OCI-LY1 (cell line): ENCODE measurements around the gene SLC30A3.
A peak's percentile ranks its signal among the peaks of the same experiment; 100 is the strongest.

Experiments
- H2AFZ ChIP-seq: fragments of 200-600 bp; sonication (generic), shearing (Covaris generic); 2 replicates; pipeline ENCODE4 v1.6.0; 2014; ENCODE audit warnings: antibody characterized with exemption, mild to moderate bottlenecking, low read length
- H3F3A ChIP-seq: fragments of 200-600 bp; sonication (generic), shearing (Covaris generic); 2 replicates; pipeline ENCODE4 v1.6.0; 2014; ENCODE audit warnings: mild to moderate bottlenecking, antibody characterized with exemption, low read length, moderate library complexity; ENCODE audit not compliant: insufficient read depth
- H3K27ac ChIP-seq: fragments of 200-600 bp; sonication (generic); 2 replicates; pipeline ENCODE4 v1.5.1; 2014; ENCODE audit warnings: low read length, mixed run types, mild to moderate bottlenecking, low read depth; ENCODE audit not compliant: poor library complexity, severe bottlenecking
- H3K27me3 ChIP-seq: fragments of 200-600 bp; sonication (generic); 2 replicates; pipeline ENCODE4 v1.6.0; 2014; ENCODE audit warnings: antibody characterized with exemption, mild to moderate bottlenecking, low read length, moderate library complexity; ENCODE audit not compliant: insufficient read depth
- H3K36me3 ChIP-seq: fragments of 200-600 bp; sonication (generic); 2 replicates; pipeline ENCODE4 v1.6.1; 2014; ENCODE audit warnings: mild to moderate bottlenecking, antibody characterized with exemption, low read length, moderate library complexity, mixed read lengths; ENCODE audit not compliant: insufficient read depth
- H3K4me1 ChIP-seq: fragments of 200-600 bp; sonication (generic); 2 replicates; pipeline ENCODE4 v1.5.1; 2014; ENCODE audit warnings: mild to moderate bottlenecking, low read length, moderate library complexity; ENCODE audit not compliant: insufficient read depth, severe bottlenecking
- H3K4me2 ChIP-seq: fragments of 200-600 bp; sonication (generic), shearing (Covaris generic); 2 replicates; pipeline ENCODE4 v1.6.1; 2014; ENCODE audit warnings: low read length
- H3K4me3 ChIP-seq: fragments of 200-600 bp; sonication (generic); 2 replicates; pipeline ENCODE4 v1.5.1; 2014; ENCODE audit warnings: low read length, low read depth, mild to moderate bottlenecking, mixed read lengths; ENCODE audit not compliant: poor library complexity, severe bottlenecking
- H3K79me2 ChIP-seq: fragments of 200-600 bp; shearing (Covaris generic); 2 replicates; pipeline ENCODE4 v1.6.1; 2016; ENCODE audit warnings: mixed run types, low read length, mixed read lengths; ENCODE audit not compliant: insufficient read depth
- H3K9ac ChIP-seq: fragments of 200-600 bp; sonication (generic), shearing (Covaris generic); 2 replicates; pipeline ENCODE4 v1.6.1; 2014; ENCODE audit warnings: mild to moderate bottlenecking, low read length, mixed read lengths
- H3K9me2 ChIP-seq: fragments of 200-600 bp; sonication (generic), shearing (Covaris generic); 2 replicates; pipeline ENCODE4 v1.6.1; 2014; ENCODE audit warnings: low read depth, mild to moderate bottlenecking, low read length, mixed read lengths
- H3K9me3 ChIP-seq: fragments of 200-600 bp; shearing (Covaris generic); 2 replicates; pipeline ENCODE4 v1.6.1; 2014; ENCODE audit warnings: low read length, mixed read lengths
- H4K20me1 ChIP-seq: fragments of 200-600 bp; sonication (generic), shearing (Covaris generic); 2 replicates; pipeline ENCODE4 v1.6.0; 2016; ENCODE audit warnings: mild to moderate bottlenecking, low read length; ENCODE audit not compliant: insufficient read depth
- EZH2 ChIP-seq: fragments of 200-600 bp; sonication (generic), shearing (Covaris generic); IDR thresholded peaks from 2 replicates; pipeline ENCODE4 v1.8.0; 2017; ENCODE audit warnings: borderline replicate concordance, mixed run types, mild to moderate bottlenecking, antibody characterized with exemption, low read length, moderate library complexity, mixed read lengths
- TF ChIP-seq, protein P1 (sequence below): fragments of 200-600 bp; sonication (generic), shearing (Covaris generic); IDR thresholded peaks from 2 replicates; pipeline ENCODE4 v1.5.1; 2017; ENCODE audit warnings: mild to moderate bottlenecking, antibody characterized with exemption, low read length, moderate library complexity, mixed read lengths

Gene SLC30A3

DNA sequence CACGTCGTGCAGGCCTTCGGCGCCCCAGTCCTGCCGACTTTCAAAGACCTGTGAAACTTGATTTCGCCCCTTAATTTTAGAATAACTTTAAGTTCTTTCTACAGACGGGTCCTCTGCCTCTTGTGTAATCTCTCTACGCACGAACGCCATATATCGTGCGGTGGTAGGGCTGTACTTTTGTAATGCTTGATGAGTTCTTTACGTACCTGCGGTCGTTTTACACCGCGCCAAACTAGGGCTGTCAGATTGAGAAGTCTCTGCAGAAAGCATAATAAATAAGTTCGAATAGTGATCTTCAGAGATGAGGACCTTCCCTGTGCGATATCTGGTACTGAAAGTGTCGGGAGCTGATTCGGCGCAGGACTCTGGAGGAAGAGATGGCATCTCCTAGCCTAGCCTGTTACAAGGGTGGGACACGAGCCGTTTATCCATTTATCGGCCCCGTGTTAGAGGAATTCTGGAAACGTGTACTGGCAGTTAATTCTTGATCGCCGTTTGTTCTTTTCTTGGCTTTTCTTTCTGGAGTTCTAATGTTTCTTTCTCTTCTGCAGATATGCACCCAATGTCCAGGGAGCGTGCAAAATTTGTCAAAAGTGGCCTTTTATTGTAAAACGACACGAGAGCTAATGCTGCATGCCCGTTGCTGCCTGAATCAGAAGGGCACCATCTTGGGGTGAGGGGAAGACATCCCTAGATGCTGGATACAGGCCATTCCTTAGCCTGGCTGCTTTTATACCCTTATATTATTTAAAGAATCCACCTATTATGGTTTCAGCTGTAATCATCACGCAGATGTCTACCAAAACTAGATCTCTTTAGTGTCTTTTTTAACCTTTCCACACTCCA is 50.0 kb downstream of the SLC30A3 start:
- Histone ChIP-seq H3K27me3 (no peaks in the 10 kb centered on the region), H3K9ac (peak overlapping the region; percentile 97), H3K4me1 (peaks cover 38% of the 10 kb centered on the region), H2AFZ (no peak overlapping the region), H3K36me3 (peaks cover 37% of the 10 kb centered on the region), H3K79me2 (peaks cover 5% of the 10 kb centered on the region), H4K20me1 (no peaks in the 10 kb centered on the region), H3K4me3 (peak overlapping the region; percentile 91), H3K9me2 (no peaks in the 10 kb centered on the region), H3K9me3 (no peaks in the 10 kb centered on the region), H3K27ac (peak overlapping the region; percentile 80), H3K4me2 (peak overlapping the region; percentile 81), H3F3A (no peaks in the 10 kb centered on the region)
- no peak for TF ChIP-seq EZH2
- TF ChIP-seq, protein P1, sequence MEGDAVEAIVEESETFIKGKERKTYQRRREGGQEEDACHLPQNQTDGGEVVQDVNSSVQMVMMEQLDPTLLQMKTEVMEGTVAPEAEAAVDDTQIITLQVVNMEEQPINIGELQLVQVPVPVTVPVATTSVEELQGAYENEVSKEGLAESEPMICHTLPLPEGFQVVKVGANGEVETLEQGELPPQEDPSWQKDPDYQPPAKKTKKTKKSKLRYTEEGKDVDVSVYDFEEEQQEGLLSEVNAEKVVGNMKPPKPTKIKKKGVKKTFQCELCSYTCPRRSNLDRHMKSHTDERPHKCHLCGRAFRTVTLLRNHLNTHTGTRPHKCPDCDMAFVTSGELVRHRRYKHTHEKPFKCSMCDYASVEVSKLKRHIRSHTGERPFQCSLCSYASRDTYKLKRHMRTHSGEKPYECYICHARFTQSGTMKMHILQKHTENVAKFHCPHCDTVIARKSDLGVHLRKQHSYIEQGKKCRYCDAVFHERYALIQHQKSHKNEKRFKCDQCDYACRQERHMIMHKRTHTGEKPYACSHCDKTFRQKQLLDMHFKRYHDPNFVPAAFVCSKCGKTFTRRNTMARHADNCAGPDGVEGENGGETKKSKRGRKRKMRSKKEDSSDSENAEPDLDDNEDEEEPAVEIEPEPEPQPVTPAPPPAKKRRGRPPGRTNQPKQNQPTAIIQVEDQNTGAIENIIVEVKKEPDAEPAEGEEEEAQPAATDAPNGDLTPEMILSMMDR: no peak

DNA sequence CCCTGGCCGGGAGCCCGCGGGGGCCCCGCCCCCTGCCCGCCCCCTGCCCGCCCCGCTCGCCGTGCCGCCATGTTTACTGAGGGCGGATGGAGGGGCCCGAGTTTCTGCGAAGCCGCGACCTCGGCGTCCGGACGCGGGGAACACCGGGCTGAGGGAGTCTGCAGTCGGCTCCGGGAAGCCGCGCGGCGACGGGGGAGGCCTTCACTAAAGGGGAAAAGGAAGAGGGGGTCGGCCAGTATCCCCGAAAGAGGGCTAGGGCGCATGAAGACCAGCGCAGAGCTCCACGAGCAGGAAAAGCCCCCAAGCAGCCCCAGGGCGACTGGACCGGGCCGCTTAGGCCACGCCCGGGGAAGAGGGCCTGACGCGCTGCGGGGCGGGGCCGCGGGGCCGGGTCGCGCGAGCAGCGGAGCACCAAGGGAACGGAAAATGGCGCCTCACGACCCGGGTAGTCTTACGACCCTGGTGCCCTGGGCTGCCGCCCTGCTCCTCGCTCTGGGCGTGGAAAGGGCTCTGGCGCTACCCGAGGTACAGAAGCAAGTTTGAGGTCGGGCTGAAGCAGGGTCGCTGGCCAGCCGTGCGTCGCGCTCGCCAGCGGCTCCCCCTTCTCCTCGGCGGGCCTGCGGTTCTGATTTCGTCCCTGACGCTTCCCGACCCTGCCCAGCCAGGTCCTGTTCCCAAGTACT is 50.8 kb downstream of the SLC30A3 start, which contains the start of the genes ATRAID and SLC5A6:
TSS of gene ATRAID (plus strand) at position 99 of the 683 bp plus-strand sequence. CDS start at position 427, 328 bp downstream.
TSS of gene SLC5A6 (minus strand) at position 326 of the 683 bp plus-strand sequence. CDS start 4,618 bp downstream, outside the sequence.
- Histone ChIP-seq H3K9me2 (no peaks in the 10 kb centered on the region), H3K4me1 (peaks cover 37% of the 10 kb centered on the region)

DNA sequence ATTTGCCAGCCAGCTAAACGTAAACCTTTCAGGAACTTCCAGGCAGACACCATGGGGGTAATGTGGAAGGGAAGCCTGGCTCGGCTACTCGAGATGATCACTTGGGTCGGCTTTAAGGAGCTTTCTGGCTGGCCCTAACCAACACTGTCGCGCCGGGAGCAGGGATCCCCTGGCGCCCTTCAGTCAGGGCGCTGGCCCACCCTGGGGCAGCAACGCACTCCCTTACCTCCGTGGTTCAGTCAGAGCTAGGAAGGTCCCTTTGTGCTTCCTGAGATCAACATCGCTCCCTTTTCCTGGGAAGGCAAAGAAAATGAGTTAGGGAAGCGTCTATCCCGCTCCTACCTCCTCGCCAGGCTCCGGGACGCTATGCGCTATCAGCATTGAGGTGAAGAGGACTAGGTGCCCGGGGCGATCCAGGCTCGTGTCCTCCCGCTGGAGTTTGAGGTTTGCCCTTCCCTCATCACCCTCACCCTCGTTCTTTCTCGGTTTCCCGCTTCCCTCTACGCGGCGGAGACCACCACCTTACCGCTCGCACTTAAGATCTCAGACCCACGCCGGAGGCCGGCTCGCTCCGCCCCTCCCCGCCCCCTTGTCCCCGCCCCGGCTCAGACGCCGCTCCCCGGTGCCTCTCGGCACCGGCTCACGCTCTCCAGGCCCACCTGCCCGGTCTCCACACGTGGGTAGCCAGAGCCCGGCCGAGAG is 51.5 kb downstream of the SLC30A3 start:
- TF ChIP-seq, protein P1: no peak
- TF ChIP-seq EZH2: no peak
- no peaks in the 10 kb centered on the region for H3K27me3 ChIP-seq
- H3K4me2 ChIP-seq: peak overlapping the region; percentile 81
- H4K20me1 ChIP-seq: no peaks in the 10 kb centered on the region
- H3K36me3 ChIP-seq: peaks cover 41% of the 10 kb centered on the region
- H3K9me3 ChIP-seq: no peaks in the 10 kb centered on the region
- peak overlapping the region; percentile 91 for H3K4me3 ChIP-seq
- H3K4me1 ChIP-seq: peaks cover 30% of the 10 kb centered on the region
- no peaks in the 10 kb centered on the region for H3K79me2 ChIP-seq
- H3K9me2 ChIP-seq: no peaks in the 10 kb centered on the region
- peak overlapping the region; percentile 24; the same call in 1 of the 2 replicates for H2AFZ ChIP-seq
- H3K27ac ChIP-seq: peak overlapping the region; percentile 40
- no peaks in the 10 kb centered on the region for H3F3A ChIP-seq
- H3K9ac ChIP-seq: peak overlapping the region; percentile 97

More for the DNA sequence above, 50.8 kb downstream of the SLC30A3 start, which contains the start of the genes ATRAID and SLC5A6:
- Histone ChIP-seq H3F3A (no peaks in the 10 kb centered on the region), H3K4me3 (peak within 1 kb of the TSS; percentile 91), H3K9ac (peak within 1 kb of the TSS; percentile 97), H3K36me3 (peaks cover 40% of the 10 kb centered on the region), H2AFZ (peak within 1 kb of the TSS; percentile 24; the same call in 1 of the 2 replicates), H3K4me2 (peak within 1 kb of the TSS; percentile 81), H3K27ac (peak within 1 kb of the TSS; percentile 80), H4K20me1 (no peaks in the 10 kb centered on the region), H3K9me3 (no peaks in the 10 kb centered on the region), H3K79me2 (no peaks in the 10 kb centered on the region), H3K27me3 (no peaks in the 10 kb centered on the region)
- TF ChIP-seq, protein P1: no peak
